Rectal smooth muscle tissue (tissue), 1 donor: ENCODE data around the gene POLR1E.
"Not testable (repeated sequence)": the region's sequence is repeated elsewhere in the genome, so short reads cannot be mapped to it uniquely, and the experiment has no call there.

Experiments
- H3K27ac ChIP-seq: one replicate; pipeline ENCODE4 v1.7.0; 2013; ENCODE audit warnings: low read depth, low read length, inconsistent platforms
- H3K27me3 ChIP-seq: one replicate; pipeline ENCODE4 v1.7.0; 2013; ENCODE audit warnings: low read length; ENCODE audit not compliant: control insufficient read depth, insufficient read depth
- H3K36me3 ChIP-seq: one replicate; pipeline ENCODE4 v1.7.0; 2013; ENCODE audit warnings: low read length; ENCODE audit not compliant: control insufficient read depth, insufficient read depth
- H3K4me1 ChIP-seq: one replicate; pipeline ENCODE4 v1.7.0; 2013; ENCODE audit warnings: low read length; ENCODE audit not compliant: control insufficient read depth, insufficient read depth
- H3K4me3 ChIP-seq: one replicate; pipeline ENCODE4 v1.7.0; 2013; ENCODE audit warnings: low read length
- H3K9ac ChIP-seq: one replicate; pipeline ENCODE4 v1.7.0; 2013; ENCODE audit warnings: low read length

The POLR1E gene

DNA sequence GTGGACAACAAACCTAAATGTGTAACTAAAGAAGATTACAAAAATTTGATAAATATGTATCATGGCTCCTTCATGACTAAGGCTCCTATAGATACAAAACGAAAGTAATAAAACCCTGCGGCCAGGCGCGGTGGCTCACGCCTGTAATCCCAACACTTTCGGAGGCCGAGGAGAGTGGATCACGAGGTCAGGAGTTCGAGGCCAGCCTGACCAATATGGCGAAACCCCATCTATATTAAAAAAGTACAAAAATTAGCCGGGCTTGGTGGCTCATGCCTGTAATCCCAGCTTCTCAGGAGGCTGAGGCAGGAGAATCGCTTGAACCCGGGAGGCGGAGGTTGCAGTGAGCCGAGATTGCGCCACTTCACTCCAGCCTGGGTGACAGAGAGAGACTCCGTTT lies 18.2 kb upstream of the POLR1E start:
- H3K9ac ChIP-seq, H3K27ac ChIP-seq, H3K27me3 ChIP-seq, H3K4me3 ChIP-seq, H3K36me3 ChIP-seq: not testable (repeated sequence)
- peaks cover 14% of the 10 kb centered on the region for H3K4me1 ChIP-seq

DNA sequence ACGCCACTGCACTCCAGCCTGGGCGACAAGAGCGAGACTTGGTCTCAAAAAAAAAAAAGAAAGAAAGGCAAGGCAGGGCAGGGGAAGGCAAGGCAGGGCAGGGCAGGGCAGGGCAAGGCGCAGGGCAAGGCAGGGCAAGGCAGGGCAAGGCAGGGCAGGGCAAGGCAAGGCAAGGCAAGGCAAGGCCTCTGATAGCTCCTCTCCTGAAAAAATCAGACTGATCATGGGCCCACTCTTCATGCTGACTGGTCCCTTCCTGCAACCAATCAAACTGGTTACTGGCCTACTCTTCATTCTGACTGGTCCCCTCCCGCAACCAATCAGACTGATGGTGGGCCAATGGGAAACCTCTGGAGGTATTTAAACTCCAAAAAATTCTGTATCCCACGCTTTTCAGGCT lies 17.1 kb upstream of the POLR1E start:
- Histone ChIP-seq H3K27ac (no peak overlapping the region), H3K4me3 (no peak overlapping the region), H3K4me1 (peaks cover 7% of the 10 kb centered on the region), H3K27me3 (no peaks in the 10 kb centered on the region), H3K36me3 (no peaks in the 10 kb centered on the region), H3K9ac (no peak overlapping the region)

DNA sequence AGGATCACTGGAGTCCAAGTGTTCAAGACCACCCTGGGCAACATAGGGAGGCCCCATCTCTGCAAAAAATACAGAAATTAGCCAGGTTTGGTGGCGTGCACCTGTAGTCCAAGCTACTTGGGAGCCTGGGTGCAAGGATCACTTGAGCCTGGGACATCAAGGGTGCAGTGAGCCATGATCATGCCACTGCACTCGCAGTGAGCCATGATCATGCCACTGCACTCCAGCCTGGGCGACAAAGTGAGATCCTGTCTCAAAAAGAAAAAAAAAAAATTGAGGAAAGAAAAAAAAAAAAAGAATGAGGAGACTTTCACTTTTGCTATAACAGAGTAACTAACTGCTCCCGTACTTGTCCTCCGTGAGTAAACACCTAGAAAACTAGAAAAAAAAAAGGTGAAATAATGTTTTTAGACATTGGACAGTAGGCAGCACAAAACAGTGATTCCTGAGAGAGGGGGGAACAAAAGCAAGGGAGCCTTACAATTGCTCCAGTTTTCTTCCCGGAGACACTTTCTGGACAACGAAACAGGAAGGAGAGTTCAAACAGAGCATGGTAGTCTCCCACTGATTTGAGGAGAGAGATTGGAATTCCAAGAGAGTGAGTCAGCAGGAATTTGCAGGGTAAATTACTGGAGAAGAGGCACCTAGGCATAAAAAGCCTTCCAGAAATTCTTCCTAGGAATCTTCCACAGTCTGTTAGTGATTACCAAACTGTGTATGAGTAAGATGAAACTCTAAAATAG lies 13.6 kb upstream of the POLR1E start:
- Histone ChIP-seq H3K27ac (peak overlapping the region; percentile 45), H3K4me1 (no peaks in the 10 kb centered on the region), H3K27me3 (no peaks in the 10 kb centered on the region), H3K4me3 (peak overlapping the region; percentile 26), H3K36me3 (no peaks in the 10 kb centered on the region), H3K9ac (no peak overlapping the region)

DNA sequence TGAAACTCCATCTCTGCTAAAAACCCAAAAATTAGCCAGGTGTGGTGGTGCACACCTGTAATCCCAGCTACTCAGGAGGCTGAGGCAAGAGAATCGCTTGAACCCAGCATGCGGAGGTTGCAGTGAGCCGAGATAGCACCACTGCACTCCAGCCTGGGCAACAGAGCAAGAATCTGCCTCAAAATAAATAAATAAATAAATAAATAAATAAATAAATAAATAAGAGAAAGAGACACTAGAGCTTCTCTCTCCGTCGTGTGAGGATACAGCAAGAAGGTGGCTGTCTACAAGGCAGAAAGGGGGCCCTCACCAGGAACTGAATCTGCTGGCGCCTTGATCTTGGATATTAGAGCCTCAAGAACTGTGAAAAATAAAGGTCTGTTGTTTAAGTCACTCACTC lies 11.8 kb upstream of the POLR1E start:
- not testable (repeated sequence) for H3K27ac ChIP-seq, H3K9ac ChIP-seq, H3K36me3 ChIP-seq, H3K27me3 ChIP-seq, H3K4me1 ChIP-seq, H3K4me3 ChIP-seq

DNA sequence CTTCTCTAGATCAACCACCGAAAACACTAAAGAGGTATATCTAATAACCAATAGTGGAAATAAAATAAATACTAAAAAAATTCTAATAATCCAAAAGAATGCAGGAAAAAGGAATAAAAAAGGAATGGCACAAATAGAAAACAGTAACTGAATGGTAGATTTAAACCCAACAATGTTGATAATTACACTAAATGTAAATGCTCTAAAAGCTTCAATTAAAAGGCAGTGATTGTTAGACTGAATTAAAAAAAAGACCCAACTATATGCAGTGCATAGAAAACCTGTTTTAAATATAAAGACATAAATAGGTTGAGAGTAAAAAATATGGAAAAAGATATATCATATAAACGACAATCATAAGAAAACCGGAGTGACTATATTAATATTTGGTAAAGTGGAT lies 11.3 kb upstream of the POLR1E start:
- Histone ChIP-seq H3K36me3 (no peaks in the 10 kb centered on the region), H3K4me3 (no peak overlapping the region), H3K9ac (no peak overlapping the region), H3K4me1 (no peaks in the 10 kb centered on the region), H3K27me3 (no peaks in the 10 kb centered on the region), H3K27ac (no peak overlapping the region)

DNA sequence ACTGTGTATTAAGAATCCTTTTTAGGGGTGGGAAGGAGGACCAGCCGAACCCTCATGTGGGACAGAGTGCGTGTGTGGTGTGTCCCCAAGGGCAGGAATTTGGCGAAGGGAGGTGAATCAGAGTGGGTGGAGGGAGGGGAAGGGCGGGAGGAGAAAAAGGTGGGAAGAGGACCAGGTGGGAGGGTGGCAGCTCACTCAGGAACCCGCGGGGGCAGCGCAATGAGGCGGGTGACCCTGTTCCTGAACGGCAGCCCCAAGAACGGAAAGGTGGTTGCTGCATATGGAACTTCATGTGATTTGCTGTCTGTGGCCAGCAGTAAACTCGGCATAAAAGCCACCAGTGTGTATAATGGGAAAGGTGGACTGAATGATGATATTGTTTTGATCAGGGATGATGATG lies 8.8 kb upstream of the POLR1E start:
- Histone ChIP-seq H3K9ac (no peak overlapping the region), H3K36me3 (no peaks in the 10 kb centered on the region), H3K4me1 (no peaks in the 10 kb centered on the region), H3K27me3 (no peaks in the 10 kb centered on the region), H3K4me3 (no peak overlapping the region), H3K27ac (no peak overlapping the region)

DNA sequence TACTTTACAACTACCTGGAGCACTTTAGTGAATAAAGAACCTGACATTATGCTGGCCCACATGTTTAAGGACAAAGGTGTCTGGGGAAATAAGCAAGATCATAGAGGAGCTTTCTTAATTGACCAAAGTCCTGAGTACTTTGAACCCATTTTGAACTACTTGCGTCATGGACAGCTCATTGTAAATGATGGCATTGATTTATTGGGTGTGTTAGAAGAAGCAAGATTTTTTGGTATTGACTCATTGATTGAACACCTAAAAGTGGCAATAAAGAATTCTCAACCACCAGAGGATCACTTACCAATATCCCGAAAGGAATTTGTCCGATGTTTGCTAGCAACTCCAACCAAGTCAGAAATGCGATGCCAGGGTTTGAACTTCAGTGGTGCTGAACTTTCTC lies 8.3 kb upstream of the POLR1E start:
- not testable (repeated sequence) for H3K27me3 ChIP-seq, H3K27ac ChIP-seq, H3K9ac ChIP-seq

DNA sequence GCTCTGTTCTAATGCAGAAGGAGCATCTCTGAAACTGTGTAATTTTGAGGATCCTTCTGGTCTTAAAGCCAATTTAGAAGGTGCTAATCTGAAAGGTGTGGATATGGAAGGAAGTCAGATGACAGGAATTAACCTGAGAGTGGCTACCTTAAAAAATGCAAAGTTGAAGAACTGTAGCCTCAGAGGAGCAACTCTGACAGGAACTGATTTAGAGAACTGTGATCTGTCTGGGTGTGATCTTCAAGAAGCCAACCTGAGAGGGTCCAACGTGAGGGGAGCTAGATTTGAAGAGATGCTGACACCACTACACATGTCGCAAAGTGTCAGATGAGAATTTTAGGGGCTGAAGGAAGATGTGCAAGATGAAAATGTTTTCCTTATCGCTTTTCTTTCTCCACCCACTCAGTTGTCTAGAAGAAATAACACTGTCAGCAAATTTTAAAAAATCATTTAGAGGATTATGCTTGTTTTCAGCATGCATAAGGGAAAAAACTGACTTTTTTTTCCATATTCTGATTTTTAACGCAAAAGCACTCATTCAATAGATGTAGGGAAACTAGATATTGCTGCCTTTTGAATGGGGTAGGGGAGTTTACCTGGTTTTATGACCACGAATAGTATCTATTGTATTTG lies 7.6 kb upstream of the POLR1E start:
- not testable (repeated sequence) for H3K4me1 ChIP-seq, H3K9ac ChIP-seq, H3K27me3 ChIP-seq, H3K4me3 ChIP-seq, H3K36me3 ChIP-seq, H3K27ac ChIP-seq

More for the DNA sequence above, 8.3 kb upstream of the POLR1E start:
- H3K36me3 ChIP-seq, H3K4me3 ChIP-seq, H3K4me1 ChIP-seq: not testable (repeated sequence)

DNA sequence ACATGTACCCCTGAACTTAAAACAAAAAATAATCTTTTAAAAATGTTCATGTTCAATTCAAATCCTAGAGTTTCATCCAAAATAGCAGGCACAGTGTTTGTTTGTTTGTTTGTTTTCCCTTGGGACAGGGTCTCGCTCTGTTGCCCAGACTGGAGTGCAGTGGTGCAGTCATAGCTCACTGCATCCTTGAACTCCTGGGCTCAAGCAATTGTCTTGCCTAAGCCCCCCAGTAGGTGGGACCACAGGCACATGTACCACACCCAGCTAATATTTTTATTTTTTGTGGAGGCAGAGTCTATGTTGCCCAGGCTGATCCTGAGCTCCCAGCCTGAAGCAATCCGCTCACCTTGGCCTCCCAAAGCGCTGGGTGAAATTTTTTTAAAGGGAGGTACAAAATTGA lies 5.0 kb upstream of the POLR1E start:
- Histone ChIP-seq H3K4me3 (no peak overlapping the region), H3K36me3 (no peaks in the 10 kb centered on the region)

DNA sequence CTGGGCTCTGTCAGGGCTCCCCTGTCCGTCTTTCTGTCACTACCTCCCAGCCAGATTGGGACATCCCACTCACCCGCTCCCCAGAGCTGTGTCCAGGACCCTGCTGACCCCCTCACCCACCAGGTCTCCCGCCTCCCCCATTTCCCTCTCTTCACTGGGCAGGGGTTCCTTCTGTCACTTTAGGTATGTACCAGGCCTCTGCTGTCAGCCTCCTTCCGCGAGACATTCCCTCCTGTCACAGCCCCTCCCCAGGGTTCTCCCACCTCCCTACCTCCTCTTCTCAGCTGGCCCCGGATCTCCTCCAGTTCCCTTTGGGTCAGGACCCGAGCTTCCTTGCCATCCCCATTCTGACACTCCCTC lies 488 bp downstream of the POLR1E start:
- Histone ChIP-seq H3K36me3 (no peaks in the 10 kb centered on the region), H3K27me3 (no peaks in the 10 kb centered on the region), H3K27ac (peak overlapping the region; percentile 85), H3K4me3 (peak overlapping the region; percentile 78), H3K4me1 (peaks cover 13% of the 10 kb centered on the region), H3K9ac (peak overlapping the region; percentile 28)

More for the DNA sequence above, 5.0 kb upstream of the POLR1E start:
- no peaks in the 10 kb centered on the region for H3K27me3 ChIP-seq
- H3K4me1 ChIP-seq: no peaks in the 10 kb centered on the region
- H3K27ac ChIP-seq: no peak overlapping the region
- no peak overlapping the region for H3K9ac ChIP-seq

DNA sequence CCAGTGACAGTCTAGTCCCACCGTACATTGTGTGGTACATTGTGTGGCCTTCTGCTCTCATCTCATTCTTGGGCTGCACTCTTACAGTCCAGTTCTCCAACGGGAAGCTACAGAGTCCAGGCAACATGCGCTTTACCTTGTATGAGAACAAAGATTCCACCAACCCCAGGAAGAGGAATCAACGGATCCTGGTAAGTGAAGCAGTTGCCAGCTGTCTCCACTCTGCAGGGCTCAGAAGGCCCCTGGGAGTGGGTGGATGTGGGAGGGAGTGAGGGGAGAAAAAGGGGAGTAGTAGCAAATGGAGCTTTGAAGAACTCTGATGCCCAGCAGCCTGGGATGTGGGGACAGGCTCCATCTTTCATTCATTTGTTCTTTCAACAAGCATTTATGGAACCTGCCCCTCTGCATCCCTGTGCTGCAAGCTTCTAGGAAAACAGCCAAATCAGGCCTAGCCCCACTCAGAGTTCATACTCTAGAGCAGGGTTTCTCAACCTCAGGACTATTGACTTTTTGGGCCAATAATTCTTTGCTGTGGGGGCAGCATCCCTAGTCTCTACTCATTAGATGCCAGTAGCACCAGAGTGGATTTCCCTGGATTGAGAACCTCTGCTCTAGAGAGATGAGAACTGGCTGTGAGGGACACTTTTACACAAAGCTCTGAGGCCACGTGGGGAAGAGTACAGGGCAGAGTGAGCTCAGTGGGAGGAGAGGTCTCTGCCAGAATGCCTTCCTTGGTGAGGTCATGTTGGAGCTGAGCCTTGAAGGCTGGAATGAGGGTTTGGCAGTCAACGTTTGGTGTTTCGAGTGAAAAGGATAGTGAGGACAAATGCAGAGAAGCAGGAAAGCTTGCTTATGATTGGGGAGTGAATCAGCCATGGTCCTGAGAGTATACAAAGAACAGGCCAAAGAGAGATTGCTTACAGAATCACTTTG lies 1.1 kb downstream of the POLR1E start:
- Histone ChIP-seq H3K9ac (peak overlapping the region; percentile 28), H3K27ac (peak overlapping the region; percentile 85), H3K4me3 (peak overlapping the region; percentile 78), H3K4me1 (peaks cover 13% of the 10 kb centered on the region), H3K27me3 (no peaks in the 10 kb centered on the region), H3K36me3 (no peaks in the 10 kb centered on the region)

DNA sequence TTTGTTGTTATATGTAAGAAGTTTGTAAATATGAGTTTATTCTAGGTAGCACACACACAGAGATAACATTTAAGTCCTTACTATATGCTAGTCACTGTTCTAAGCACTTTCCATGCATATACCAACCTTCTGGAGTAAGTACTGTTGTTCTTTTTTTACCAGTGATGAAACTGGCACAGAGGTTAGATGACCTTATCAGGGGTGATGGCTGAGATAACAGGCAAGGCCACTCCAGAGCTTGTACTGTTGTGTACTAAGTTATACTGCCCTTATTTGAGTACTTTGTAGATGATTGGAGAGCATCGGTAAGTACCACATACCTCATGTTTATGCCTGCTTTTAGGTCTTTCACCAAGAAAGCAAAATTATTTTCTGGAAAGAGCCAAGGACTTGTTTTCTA lies 6.2 kb downstream of the POLR1E start:
- Histone ChIP-seq H3K4me3 (no peak overlapping the region), H3K27me3 (no peaks in the 10 kb centered on the region), H3K36me3 (peaks cover 29% of the 10 kb centered on the region), H3K27ac (no peak overlapping the region), H3K4me1 (peaks cover 6% of the 10 kb centered on the region), H3K9ac (no peak overlapping the region)
